NT2/D1 (cell line): ENCODE results near the gene DECR2.

Experiments used
- SUZ12 ChIP-seq: IDR thresholded peaks from 2 replicates; pipeline ENCODE4 v1.6.1; 2011; ENCODE audit not compliant: insufficient read length, insufficient read depth; ENCODE audit errors: extremely low read depth
- YY1 ChIP-seq: IDR thresholded peaks from 2 replicates; pipeline ENCODE4 v1.6.1; 2011; ENCODE audit not compliant: insufficient read length, insufficient read depth
- ZNF274 ChIP-seq: IDR thresholded peaks from 2 replicates; pipeline ENCODE4 v1.6.1; 2011; ENCODE audit warnings: mild to moderate bottlenecking, low read depth, low read length

GRCh38 chr16:444027-444426, 42.3 kb downstream of the DECR2 start:
- TF ChIP-seq ZNF274 (no peak), YY1 (no peak), SUZ12 (no peak)
